Fibroblast of mammary gland (primary cell): ENCODE results near the gene OTOGL.
A peak's percentile ranks its signal among the peaks of the same experiment; 100 is the strongest.

Experiments
- DNase-seq: peaks from one replicate; pipeline ENCODE4 v3.0.0-alpha.2; 2010; ENCODE audit warnings: low read depth
- H3K4me3 ChIP-seq: 2 replicates; pipeline ENCODE4 v1.5.1; 2011; ENCODE audit warnings: low read depth, mild to moderate bottlenecking, low read length, moderate library complexity; ENCODE audit not compliant: control insufficient read depth
- CTCF ChIP-seq: conservative IDR thresholded peaks from 2 replicates; pipeline ENCODE4 v1.5.1; 2011; ENCODE audit warnings: low read depth, low read length, inconsistent platforms; ENCODE audit not compliant: control insufficient read depth, insufficient read depth

The OTOGL gene

GRCh38 chr12:80268924-80269749 is 169.8 kb downstream of the OTOGL start:
- peak; percentile 90 for DNase-seq
- H3K4me3 ChIP-seq, result no peak overlapping the region
- no peak for TF ChIP-seq CTCF

- DNase-seq, result peak; percentile 64
- H3K4me3 ChIP-seq, result no peak overlapping the region
- peak; percentile 67 for TF ChIP-seq CTCF
Observed at GRCh38 chr12:80269803-80270552, 170.6 kb downstream of the OTOGL start.

- DNase-seq, result no peak
- no peak for TF ChIP-seq CTCF
- H3K4me3 ChIP-seq, result no peak overlapping the region
Observed at GRCh38 chr12:80271780-80272179, 172.4 kb downstream of the OTOGL start.

GRCh38 chr12:80272387-80272915 is 173.1 kb downstream of the OTOGL start:
- no peak for DNase-seq
- no peak overlapping the region for H3K4me3 ChIP-seq
- TF ChIP-seq CTCF, result no peak

- DNase-seq, result no peak
- no peak for TF ChIP-seq CTCF
- no peak overlapping the region for H3K4me3 ChIP-seq
Observed at GRCh38 chr12:80273144-80273543, 173.8 kb downstream of the OTOGL start.

- H3K4me3 ChIP-seq, result no peak overlapping the region
- no peak for DNase-seq
- no peak for TF ChIP-seq CTCF
Observed at GRCh38 chr12:80277732-80278131, 178.4 kb downstream of the OTOGL start.
